Activated T-cell treated with anti-CD3 and anti-CD28 coated beads for 1 hour (primary cell): Measurements from ENCODE around the gene KRT4.
"Not testable (repeated sequence)": the region's sequence is repeated elsewhere in the genome, so short reads cannot be mapped to it uniquely, and the experiment has no call there.

ENCODE experiments used
- DNase-seq: peaks from one replicate; pipeline ENCODE4 v3.0.0-alpha.2; 2020; ENCODE audit warnings: low read depth

The KRT4 gene

DNA sequence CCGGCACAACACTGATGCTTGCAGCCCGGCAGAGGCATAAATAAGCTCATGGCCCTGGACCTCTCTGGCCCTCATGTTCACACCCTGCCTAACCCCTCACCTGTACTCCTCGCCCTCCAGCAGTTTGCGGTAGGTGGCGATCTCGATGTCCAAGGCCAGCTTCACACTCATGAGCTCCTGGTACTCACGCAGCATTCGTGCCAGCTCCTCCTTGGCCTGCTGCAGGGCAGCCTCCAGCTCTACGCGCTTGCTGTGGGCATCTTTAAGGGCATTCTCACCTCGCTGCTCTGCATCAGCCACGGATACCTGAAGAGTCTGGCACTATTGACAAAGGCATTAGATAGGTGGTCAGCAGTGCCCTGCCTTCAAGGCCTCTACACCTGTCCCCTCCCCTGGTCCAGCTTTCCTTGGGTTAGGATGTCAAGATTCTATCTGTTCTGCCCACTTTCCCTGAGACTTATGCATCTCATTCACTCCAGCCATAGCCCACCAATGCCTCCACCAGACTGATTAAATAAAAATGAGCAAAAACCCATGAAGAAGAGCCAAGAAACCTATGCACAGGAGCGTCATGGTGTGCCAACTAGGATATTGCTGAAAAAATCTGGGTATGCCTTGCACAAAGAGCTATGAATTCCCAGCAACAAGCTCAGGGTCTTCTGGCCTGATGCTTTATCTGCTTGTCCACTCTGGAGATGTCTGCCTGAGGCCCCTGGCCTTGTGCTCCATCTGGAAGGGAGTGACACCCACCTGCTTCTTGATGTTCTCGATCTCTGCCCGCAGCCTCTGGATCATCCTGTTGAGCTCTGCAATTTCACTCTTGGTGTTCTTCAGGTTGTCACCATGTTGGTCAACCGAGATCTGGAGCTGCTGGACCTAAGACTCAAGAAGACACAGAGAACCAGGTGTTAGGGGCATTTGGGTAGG, 6.1 kb downstream of the KRT4 start:
- DNase-seq = no peak

DNA sequence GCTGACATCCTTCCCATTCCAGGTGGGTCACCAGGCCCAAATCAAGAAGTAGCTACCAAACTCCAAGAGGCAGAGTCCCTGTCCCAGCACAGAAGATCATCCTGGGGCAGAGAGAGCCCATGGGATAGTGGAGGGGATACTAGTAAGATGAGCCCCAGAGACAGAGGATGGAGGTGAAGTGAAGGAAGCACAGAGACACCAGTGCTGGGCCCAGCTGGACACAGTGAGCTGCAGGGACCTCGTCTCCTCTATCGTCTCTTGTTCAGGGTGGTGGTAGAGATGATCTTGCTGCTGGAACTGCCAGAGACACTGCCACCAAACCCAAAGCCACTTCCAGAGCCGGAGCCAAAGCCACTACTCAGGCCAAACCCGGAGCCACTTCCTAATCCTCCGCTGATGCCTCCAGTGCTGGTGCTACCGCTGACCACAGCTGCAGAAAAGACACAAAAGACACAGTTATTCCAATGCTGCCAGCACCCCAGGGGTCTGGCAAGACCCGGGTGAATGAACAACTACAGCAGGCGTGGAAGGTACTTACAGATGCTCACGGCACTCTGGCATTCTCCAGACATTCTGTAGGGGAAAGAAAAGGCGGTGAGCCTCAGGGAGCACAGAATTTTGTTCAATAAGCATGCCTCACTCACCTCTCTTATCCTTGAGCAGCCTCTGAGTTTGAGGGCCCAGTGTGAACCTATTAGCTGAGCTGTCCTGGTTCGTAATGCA, 6.9 kb downstream of the KRT4 start:
- no peak for DNase-seq

DNA sequence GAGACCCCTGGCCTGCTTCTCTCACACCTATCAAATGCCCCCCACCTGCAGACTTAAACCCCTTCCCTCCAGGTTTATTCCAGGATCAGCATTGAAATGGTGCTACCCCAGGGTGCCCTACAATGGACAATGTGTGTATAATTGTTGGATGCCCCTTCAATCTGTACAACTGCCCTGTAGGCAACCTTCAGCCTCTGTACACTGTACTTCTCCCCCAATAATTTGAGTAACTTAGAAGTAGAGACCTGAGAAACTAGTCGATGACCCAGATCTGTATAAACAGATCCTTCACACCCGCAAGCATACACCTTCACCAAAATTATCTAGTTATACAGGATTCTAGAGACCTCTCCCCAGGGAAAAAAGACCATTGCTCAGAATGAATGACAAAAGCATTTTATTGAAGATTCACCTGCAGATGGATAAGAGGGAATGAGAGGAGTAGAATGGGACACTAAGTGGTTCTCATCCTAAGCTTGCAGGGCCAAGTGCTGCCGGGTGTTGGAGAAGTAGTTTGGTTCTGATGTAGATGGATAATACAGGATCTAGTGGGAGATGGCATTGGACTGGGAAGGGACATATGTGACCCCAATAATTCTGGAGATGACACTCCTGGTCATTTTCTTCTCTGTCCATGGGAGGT, 7.6 kb downstream of the KRT4 start:
- no peak for DNase-seq

DNA sequence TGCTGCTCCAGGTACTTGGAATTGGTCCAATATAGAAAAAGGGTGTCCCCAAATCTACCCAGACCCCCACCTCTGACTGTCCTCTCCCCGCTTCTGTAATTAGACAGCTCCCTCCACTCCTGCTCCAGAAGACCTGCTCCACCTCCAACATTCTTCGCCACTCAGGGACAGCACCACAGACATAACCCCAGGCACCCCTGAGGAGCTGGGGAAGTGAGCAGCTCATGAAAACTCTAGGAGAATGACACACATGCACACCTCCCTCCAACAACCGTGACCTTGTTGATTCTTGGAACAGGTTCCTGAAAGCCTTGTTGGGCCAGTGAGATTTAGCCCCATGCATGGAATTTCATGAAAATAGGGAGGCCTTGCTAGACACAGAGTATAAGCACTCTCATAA, 8.2 kb downstream of the KRT4 start:
- DNase-seq = no peak

DNA sequence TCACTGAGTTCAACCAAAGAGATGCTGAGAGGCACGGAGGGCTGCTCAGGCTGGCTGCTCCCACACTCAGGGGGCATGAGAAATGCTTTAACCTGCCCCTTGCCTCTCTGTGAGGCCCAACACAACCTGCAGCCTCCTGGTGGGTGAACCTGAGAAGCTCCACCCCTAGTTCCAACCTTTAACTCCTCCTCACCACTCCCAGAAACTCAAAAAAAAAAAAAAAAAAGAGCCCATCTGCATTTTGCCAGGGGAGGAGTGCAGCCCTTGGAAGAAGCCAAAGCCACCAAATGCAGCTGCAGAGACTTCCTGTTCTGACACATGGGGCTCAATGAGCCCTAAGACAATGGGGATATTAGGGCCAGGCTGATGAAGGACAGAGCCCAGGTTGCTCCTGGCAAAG, 8.9 kb downstream of the KRT4 start:
- DNase-seq = no peak

DNA sequence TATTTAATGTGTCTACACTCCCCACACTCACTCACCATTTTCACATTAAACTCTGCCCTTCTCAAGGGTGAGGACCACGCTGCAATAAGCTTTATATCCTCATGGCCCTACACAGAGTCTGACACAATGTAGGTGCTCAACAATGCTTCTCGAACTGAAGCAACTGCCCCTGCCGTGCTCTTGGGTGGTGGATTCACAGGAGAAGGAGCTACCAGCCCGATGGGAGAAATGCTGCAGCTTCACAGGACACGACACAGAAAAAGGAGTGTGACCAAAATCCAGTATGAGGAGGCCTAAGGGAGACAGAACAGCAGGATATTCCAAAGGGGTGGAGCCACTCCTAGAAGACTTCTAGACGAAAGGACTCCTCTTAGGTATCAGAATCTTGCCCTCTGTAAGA, 11.5 kb downstream of the KRT4 start:
- no peak for DNase-seq

DNA sequence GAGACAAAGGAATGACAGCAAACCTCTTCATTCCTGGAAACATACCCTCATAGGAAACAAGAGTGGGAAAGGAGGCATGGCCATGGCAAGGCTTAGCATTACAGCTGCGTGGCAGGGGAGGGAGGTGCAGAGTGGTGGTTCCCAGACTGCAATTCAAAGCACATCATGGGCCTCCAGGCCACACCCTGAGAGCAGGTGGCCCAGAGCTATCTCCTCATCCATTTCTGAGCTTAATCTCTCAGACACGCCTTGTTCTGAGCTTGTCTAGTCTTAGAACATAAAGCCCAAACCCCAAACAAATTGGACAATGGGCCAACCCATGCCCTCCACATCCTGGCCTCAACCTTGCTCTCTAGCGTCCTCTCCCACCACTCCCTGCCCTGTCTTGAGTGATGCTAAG, 12.1 kb downstream of the KRT4 start:
- DNase-seq = no peak

DNA sequence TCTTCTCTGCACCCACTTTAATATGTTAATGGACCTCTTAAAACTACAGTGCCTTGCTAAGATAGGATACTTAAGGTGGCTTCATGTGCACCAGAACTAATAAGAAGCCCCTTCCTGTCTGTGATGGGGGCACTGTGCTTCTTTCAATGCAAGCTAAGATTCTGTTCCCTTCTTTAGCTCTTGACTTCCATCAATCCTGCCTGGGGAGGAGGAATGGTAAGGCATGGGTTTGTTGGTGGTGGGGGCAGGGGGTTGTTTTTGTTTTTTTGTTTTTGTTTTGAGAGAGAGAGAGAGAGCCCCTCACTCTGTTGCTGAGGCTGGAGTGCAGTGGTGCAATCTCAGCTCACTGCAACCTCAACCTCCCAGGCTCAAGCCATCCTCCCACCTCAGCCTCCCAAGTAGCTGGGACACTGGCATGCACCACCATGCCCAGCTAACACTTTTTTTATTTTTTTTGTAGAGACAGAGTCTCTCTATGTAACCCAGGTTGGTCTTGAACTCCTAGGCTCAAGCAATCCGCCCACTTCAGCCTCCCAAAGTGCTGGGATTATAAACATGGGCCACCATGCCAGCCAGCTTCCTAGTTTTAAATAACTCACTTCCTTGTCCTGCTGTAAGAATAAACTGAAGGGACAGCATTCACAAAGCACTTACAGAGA, 13.5 kb downstream of the KRT4 start:
- no peak for DNase-seq

DNA sequence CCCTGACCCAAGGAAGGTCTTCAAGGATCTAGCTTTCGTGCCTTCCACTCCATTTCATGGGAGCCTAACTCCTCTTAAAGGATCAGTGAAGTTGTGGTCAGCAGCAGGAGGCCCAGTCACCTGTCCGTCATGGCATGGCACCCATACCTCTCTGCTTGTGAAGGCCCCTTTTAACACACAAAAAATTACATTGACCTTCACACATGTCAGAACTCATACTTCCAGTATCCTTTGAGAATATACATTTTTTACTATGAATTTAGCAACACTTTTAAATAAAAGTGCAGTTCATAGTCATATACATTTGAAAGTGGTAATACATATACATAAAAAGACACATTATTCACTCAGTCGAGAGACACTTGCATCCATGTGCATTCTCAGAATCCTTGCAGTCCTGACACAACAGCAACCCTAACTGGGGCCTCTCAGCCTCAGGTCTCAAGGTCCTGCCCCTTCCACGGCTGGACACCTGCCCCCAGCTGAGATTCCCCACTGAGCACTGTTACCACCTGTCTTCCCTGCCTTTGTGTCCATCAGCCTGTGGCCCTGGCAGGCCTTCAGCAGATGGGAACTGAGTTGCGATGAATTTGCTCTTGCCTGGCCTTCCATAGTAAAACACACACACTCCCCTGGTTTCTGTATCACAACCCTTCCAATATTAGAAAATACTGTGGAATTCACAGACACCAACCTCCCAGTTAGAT, 14.3 kb downstream of the KRT4 start:
- no peak for DNase-seq

DNA sequence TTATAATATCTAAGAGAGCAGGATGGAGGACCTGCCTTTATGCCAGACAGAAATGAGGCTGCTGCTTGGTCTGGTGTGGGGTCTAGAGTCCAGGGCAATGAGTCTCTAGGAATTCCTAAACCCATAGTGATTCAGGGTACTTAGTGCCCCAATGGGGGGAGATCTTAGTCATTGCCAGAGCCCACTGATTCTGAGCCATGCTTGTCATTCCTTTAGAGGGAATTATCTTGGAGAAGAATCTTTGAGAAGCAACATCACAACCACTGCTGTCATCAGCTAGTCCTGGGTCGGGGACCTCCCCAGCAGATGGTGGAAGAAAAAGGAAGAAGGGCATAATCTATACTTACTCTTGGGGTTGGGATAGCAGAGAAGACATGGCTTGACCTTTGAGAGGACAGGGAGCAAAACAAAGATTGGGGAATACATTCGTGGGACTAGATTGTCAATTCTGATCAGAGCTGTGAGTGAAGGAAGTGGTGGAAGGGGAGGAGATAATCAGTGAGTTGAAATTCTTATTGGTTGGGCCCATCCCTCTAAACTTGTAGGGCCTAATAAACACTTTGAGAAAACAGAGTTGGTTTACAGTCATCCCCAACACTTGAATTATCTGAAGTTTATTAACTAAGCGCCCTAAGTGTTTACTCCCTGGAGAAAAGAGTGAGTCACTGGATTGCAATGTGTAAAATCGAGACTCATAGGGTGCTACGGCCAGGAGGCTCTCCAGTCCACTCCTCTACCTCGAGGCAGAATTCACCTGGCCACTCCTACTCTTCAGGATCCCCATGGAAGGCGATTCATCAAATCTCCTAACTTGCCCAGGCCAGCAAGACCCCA, 15.0 kb downstream of the KRT4 start:
- DNase-seq = no peak

DNA sequence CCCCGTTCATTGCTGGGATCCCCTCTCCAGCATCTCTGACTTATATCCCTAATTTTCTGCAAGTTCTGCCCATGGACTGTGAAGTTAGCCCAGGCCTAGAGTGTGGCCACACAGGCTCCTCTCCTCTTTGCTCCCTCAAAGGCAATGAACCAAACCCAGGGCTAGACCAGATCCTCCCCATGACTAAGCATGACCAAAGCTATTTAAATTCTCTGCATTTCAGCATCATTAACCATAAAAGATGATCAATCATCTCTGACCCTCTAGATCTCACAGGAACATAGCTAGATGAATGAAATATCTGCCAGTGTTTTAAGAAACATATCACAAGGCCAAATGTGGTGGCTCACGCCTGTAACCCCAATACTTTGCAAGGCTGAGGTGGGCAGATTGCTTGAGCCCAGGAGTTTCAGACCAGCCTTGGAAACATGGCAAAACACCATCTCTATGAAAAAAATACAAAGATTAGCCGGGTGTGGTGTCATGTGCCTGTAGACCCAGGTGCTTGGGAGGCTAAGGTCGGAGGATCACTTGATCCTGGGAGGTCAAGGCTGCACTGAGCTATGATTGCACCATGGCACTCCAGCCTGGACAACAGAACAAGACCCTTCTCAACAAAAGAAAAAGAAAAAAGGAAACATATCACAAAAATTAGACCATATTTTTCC, 15.8 kb downstream of the KRT4 start:
- DNase-seq = no peak

DNA sequence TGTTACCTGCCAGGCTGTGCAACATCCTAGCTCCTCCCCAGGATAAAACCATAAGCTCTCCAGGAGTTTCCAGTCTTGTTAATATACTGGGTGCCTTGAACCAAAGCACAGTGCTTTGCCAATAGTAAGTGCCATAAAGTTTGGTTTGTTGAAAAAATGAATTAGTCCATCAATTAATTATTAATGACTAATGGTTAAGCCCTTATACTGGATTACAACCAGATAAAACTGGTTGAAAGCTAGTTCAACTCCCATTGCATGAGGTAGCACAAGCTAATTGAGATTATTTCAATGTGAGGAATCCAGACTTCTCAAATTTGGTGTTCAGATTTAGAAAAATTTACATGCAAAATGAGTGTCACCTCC, 16.4 kb downstream of the KRT4 start:
- DNase-seq = no peak

DNA sequence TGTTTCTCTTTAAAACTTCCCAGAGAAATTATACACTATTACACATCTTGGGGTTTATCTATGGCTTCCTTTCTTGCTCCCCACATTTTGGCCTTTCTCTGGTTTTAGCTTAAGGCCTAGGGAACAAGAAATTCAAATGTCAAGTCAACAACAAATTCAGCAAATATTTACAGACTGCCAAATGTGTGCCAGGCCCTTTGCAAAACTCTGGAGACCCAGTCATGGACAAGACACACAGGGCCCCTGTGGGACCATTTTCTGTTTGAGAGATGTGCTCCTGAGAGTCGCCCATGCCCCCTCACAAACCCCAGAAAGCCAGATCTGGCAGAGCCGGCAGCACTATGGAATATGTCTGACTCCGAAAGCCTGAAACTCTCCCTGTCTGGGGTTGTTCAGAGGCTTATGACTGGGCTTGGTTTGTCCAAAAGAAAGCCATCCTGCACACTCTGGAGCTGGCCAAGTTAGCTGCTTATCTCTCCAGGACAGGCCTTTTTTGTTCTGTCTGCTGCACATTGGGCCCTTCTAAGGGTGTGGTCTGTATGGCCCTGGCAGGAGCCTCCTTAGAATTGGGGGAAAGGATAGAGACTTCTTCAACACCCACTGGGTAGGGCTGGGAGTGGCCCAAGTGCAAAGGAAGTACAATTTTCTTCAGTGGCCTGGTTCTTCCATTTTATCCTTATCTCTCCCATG, 16.9 kb downstream of the KRT4 start:
- DNase-seq = no peak

DNA sequence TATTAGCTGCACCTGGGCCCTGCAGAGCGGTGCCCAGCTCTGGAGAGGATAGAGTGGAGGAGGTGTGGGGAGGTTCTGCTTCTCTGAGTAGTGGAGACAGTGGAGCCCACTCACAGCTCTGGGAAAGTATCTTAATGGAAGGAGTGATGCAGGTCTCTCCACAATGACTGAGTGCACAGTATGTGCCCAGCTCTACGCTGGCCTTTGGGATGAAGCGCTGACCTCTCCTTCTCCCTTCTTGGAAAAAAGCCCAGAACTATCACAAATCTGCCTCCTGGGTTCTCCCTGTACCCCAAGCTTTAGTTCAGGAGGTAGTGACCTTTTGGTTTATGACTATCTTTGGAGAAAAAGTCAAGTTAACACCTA, 17.5 kb downstream of the KRT4 start:
- no peak for DNase-seq

DNA sequence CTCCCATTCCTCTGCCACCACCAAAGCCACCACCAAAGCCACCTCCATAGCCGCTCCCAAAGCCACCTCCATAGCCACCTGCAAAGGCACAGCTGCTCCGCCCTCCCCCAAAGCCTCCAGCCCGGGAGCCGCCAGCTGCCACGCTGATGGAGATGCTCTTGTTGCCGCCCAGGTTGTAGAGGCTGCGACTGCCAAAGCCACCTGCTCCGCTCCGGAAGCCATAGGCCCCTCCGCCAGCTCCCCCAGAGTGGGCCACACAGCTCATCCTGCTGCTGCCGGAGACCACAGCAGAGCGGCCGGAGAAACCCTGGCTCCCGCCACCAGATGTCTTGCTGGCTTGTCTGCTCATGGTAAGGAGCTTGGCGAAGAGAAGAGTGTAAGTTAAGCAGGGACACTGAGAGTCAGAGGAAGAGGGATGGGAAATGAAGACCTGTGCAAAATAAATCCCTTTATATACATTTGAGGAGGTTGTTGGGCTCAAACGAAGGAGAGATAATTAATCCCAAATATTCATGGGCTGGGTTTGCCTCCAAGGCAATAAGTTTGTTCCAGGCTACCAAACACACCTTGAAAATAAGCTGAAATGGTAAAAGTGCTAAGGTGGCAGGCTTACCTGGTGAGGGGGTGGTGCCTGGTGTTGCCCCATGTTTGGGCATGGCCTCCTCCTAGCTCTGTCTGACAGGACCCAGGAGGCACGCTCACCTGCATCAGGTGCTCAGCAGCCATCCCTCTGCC, 18.1 kb downstream of the KRT4 start, which contains the start of gene KRT3:
TSS of gene KRT3 (minus strand) at position 424 of the 735 bp plus-strand sequence. CDS start at position 349, 75 bp downstream.
- no peak for DNase-seq

DNA sequence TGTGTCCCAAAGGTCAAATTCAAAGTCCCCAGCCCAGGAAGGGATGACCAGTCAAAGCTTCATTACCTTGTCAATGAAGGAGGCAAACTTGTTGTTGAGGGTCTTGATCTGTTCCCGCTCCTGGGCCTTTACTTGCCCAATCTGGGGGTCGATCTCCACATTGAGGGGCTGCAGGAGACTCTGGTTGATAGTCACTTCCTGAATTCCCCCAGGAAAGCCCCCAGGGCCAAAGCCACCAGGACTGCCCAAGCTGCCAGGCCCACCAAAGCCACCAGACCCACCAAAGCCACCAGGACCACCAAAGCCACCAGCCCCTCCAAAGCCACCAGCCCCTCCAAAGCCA, 18.6 kb downstream of the KRT4 start:
- DNase-seq = not testable (repeated sequence)

DNA sequence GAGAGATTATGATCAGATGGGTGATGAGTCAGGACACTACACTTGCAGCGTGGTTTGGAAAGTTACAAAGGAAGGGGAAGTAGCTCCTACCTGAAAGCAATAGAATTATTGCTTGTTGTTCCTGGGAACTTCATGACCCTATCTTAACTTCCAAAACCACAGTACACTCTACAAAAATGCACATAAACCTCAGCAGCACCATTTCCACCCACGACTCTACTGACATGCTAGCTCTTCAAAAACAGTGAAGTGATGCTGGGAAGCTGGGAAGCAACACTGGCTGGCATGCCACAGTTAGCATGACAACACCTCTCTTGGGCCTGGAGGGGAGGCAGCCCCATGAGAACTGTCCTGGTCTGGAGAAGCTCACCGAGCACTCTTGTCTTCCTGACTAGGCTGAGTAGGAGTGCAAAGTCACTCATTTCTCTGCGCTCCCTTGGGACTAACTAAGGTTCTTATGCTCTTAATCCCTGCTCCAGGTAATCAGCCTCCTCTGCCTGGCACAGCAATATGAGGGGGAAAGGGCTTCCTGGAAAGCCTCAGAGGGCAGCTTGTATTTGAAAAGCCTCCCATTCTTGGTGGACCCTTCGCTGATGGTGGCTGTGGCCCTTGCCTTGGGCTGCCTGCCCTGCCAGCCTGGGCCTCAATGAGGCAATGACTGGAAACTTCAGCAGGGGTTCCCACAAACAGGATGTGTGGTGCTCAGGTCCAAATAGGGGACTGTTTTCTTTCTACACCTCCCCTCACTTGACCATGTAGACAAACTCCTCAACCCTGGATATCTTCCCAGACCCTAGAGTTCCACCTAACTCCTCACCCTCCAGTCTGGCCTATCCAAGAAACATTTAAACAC, 19.2 kb downstream of the KRT4 start:
- DNase-seq = no peak
